GM12864 (cell line): ENCODE results near the gene CST2.

Experiments used
- DNase-seq: peaks from one replicate; pipeline ENCODE4 v3.0.0-alpha.2; 2011; ENCODE audit warnings: low read depth
- H3K4me3 ChIP-seq: 2 replicates; pipeline ENCODE4 v1.5.1; 2011; ENCODE audit warnings: mild to moderate bottlenecking, low read depth, low read length, control low read depth
- CTCF ChIP-seq: IDR thresholded peaks from 2 replicates; pipeline ENCODE4 v1.5.1; 2011; ENCODE audit warnings: low read depth, mild to moderate bottlenecking, moderate library complexity, low read length, control low read depth, inconsistent platforms; ENCODE audit errors: missing control alignments

The CST2 gene

GRCh38 chr20:23776067-23776771 lies 50.3 kb downstream of the CST2 start:
- TF ChIP-seq CTCF = no peak
- no peak overlapping the region for H3K4me3 ChIP-seq
- DNase-seq = no peak

- DNase-seq = no peak
- no peak for TF ChIP-seq CTCF
- H3K4me3 ChIP-seq = no peak overlapping the region
These were observed 52.4 kb downstream of the CST2 start for GRCh38 chr20:23774081-23774480.
